Bronchial epithelial cell (primary cell): Measurements from ENCODE around the gene VAV2. TPM values are rescaled to one million over a fixed set of nuclear protein-coding genes. Genes with fewer than 3 reads are reported as not detected.

Experiments
- DNase-seq: peaks from one replicate; pipeline ENCODE4 v3.0.0-alpha.2; 2010; ENCODE audit warnings: low read depth
- FAIRE-seq: peaks from 2 replicates; lab custom pipeline; 2011; peaks lifted over from hg19 to GRCh38; lab: Jason Lieb, UNC
- H3K27me3 ChIP-seq: 2 replicates; pipeline ENCODE4 v1.5.1; 2011; ENCODE audit warnings: low read length; ENCODE audit not compliant: control insufficient read depth, insufficient read depth
- H3K36me3 ChIP-seq: 2 replicates; pipeline ENCODE4 v1.5.1; 2011; ENCODE audit warnings: low read length; ENCODE audit not compliant: control insufficient read depth, insufficient read depth
- H3K4me3 ChIP-seq: 2 replicates; pipeline ENCODE4 v1.5.1; 2011; ENCODE audit warnings: mild to moderate bottlenecking, low read depth, low read length, control low read depth
- total RNA-seq: library from RNA; depleted of rRNA; stranded (reverse); fragments of >200 nt; gene quantifications from 2 replicates; pipeline ENCODE4 v1.2.1, GENCODE V29; 2014
- TF ChIP-seq, protein P1 (sequence below): IDR thresholded peaks from 2 replicates; pipeline ENCODE4 v1.5.1; 2011; ENCODE audit warnings: mild to moderate bottlenecking, moderate library complexity, low read length, control low read depth, inconsistent platforms; ENCODE audit not compliant: insufficient read depth, severe bottlenecking

The VAV2 gene
- total RNA-seq, 1 donor from 2014 or later: 46.6 TPM

DNA sequence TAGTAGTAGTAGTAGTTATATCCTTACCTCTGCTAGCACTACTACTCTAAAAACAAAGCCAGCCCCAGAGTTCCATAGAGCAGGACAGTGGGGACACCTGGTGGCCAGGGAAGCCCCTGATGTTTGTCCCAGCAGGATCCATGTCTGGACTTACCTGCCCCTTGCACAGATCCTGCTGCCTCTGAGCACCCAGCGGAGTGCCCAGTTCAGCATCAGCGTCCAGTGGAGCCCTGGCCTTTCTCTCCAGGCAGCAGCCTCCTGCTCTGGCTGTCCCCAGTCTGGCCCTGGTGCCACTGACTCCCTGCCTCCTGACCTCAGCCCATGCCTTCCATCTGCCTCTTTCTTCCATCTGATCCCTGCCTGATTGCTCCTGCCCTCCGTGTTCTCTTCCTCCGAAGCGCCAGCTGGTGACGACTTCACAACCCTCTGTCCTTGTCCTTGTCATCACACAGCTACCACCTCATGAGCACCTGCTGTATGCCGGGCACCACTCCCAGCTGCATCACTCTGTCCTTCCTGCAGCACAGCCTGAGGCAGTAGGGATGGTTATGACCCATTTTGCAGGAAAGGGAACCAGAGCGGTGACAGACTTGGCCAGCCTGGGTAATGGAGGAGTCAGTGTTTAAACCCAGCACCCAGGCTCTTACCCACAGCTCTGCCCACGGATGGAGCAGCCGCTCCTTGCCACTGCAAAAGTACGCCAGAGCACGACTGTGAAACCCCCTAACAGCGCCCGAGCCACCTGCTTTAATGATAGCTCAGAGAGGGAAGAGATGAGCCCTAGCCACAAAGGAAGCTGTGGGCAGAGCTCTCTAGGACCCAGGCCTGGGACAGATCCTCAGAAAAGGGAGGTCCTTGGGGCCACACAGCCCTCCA lies 265.5 kb downstream of the VAV2 start:
- FAIRE-seq (no peak), DNase-seq (peak; percentile 29)
- Histone ChIP-seq H3K36me3 (no peaks in the 10 kb centered on the region), H3K4me3 (no peak overlapping the region), H3K27me3 (no peaks in the 10 kb centered on the region)
- TF ChIP-seq, protein P1, sequence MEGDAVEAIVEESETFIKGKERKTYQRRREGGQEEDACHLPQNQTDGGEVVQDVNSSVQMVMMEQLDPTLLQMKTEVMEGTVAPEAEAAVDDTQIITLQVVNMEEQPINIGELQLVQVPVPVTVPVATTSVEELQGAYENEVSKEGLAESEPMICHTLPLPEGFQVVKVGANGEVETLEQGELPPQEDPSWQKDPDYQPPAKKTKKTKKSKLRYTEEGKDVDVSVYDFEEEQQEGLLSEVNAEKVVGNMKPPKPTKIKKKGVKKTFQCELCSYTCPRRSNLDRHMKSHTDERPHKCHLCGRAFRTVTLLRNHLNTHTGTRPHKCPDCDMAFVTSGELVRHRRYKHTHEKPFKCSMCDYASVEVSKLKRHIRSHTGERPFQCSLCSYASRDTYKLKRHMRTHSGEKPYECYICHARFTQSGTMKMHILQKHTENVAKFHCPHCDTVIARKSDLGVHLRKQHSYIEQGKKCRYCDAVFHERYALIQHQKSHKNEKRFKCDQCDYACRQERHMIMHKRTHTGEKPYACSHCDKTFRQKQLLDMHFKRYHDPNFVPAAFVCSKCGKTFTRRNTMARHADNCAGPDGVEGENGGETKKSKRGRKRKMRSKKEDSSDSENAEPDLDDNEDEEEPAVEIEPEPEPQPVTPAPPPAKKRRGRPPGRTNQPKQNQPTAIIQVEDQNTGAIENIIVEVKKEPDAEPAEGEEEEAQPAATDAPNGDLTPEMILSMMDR: peak; percentile 55

DNA sequence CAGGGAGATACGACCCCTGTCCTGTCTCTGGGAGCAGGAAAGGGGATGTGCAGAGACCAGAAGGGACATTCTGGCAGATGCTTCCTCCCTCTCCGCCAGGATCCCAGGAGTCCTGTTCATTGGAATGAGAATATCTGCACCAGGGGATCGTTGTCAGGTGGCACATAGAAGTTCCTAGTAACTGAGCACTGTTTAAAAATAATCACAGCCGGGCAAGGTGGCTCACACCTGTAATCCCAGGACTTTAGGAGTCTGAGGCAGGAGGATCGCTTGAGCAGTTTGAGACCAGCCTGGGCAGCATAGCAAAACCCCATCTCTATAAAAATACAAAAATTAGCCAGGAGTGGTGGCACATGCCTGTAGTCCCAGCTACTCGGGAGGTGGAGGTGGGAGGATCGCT lies 266.2 kb downstream of the VAV2 start:
- Histone ChIP-seq H3K4me3 (no peak overlapping the region), H3K27me3 (no peaks in the 10 kb centered on the region), H3K36me3 (no peaks in the 10 kb centered on the region)
- DNase-seq: no peak
- FAIRE-seq: no peak
- TF ChIP-seq, protein P1: no peak

DNA sequence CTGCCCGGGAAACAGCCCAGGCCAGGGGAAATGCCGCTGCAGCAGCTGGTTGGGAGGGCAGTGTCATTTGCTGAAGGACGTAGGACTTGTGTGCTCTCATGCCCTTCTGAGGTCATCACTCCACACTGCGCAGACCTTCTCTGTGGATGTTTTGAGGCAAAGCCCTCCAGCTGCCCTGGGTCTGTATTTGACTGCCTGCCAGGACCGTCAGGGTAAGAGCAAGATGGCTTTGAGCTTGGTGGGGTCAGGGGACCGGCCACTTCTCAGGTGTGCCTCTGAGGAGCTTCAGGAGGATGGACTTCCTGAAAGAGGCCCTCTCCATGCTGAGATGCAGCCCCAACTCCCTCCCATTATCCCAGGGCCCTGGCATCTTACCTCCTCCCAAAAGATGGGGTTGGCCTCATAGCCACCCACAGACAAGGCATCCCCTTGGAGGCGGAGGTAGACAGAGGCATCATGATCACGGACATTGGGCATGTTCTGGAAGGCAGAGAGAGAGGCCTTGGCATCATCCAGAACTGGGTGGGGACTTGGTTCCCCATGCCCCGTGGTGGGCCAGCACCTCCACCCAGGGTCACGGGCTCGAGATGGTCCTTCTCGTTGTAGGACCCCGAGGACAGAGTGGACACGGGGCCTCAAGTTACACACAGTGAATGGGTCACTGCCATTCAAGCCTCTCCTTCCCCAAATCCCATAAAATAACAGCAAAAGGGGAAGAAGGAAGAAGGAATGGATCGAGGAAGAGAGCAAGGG lies 273.4 kb downstream of the VAV2 start:
- FAIRE-seq: no peak
- no peaks in the 10 kb centered on the region for H3K36me3 ChIP-seq
- no peak overlapping the region for H3K4me3 ChIP-seq
- DNase-seq: no peak
- TF ChIP-seq, protein P1: no peak
- H3K27me3 ChIP-seq: no peaks in the 10 kb centered on the region

DNA sequence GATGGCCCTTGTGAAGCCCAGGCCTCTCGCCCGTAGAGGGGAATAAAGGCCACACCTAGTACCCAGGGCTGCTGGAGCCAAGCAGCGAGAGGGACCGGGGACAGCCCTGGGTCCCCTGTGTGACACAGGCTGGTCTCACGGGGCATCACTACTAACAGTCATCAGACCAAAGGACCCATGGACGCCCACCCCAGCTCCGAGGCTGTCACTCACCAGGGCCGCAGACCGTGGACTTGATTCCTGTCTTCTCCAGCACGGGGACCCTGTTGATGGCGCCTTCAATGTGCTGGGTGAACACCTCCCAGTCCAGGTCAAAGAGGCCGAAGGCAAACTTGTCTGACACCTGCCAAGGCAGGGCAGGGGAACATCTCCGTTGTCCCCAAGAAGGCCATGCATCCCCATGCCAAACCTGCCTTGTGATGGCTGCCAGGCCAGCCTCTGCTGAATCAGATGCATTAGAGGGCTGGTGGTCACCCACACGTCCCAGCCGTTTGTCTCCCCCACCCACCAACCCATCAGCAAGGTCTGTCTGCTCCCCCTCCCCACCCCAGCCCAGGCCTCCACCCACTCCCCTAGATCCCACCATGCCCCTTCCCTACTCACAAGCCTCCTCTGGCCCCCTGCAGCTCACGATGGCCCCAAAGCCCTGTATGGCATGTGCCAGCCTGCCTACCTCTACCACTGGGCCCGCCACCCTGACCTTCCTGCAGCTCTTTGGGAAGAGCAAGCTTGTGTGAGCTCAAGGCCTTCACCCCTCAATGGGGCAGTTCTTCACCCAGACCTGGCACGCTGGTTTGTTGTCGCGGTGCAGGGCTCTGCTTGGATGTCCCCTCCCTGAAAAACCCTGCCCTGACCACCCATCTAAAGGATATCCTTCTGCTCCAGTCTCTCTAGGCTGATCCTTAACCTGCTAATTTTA lies 274.8 kb downstream of the VAV2 start:
- TF ChIP-seq, protein P1: no peak
- no peaks in the 10 kb centered on the region for H3K36me3 ChIP-seq
- FAIRE-seq (no peak), DNase-seq (no peak)
- H3K4me3 ChIP-seq: no peak overlapping the region
- H3K27me3 ChIP-seq: no peaks in the 10 kb centered on the region

DNA sequence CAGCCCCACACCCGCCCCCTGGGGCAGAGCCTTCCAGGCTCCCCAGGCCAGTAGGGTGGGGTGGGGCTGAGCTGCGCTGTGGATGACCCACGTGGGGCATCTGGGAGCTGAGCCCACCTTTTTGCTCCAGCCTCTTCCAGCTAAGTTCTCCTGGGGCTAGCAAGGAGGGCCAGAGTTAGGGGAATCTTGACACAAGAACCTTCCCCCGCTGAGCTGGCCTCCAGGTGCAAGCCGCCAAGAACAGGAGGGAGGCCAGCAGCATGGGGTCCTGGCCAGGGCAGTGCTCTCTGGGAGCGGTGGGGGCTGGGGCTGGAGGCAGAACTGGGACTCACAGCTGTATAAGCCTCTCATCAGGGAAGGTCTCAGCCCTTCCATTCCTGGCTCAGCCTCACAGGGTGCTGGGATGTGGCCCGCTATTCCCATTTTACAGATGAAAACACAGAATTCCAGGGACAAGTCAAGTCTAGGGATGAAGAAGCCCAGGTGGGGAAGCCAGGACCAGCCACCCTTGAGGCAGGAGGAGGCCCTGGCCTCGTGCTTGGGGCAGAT lies 275.5 kb downstream of the VAV2 start:
- Histone ChIP-seq H3K4me3 (no peak overlapping the region), H3K36me3 (no peaks in the 10 kb centered on the region), H3K27me3 (no peaks in the 10 kb centered on the region)
- FAIRE-seq (no peak), DNase-seq (no peak)
- TF ChIP-seq, protein P1: no peak
